ENCODE data around the gene ANKH.

The ANKH gene

DNA sequence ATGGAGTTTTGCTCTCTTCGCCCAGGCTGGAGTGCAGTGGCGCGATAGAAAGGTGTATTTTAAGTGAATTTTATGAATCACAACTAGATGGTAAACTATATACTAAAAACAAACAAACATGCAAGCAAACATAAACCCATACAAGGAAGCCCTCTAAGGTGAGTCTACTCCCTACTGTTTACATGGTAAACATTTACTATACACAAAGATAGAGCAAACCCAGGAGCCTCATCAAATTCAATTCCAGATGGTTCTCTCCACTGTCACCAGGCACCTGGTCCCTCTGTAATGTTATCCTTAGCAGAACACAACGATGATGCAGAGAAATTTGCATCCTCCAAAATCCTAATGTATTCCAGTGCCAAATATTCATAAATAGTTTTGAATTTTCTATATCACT lies 17.9 kb downstream of the ANKH start:
- intact Hi-C loops (cut with DNase I; ENCODE audit: low total_unique reads), result no loop called here
- no peaks in the 10 kb centered on the region for H3K27me3 ChIP-seq
- no peaks in the 10 kb centered on the region for H3K9me3 ChIP-seq

GRCh38 chr5:14852779-14853178 lies 18.8 kb downstream of the ANKH start:
- H3K9me3 ChIP-seq, result no peaks in the 10 kb centered on the region
- no peak for TF ChIP-seq CTCF (IDR thresholded peaks at IDR 0.05)
- H3K27me3 ChIP-seq, result no peaks in the 10 kb centered on the region
- intact Hi-C loops (cut with DNase I; ENCODE audit: low total_unique reads), result no loop called here
- H3K4me1 ChIP-seq, result peaks cover 0 to 45% (median 12%) of the 10 kb centered on the region in 4 donors
- H3K27ac ChIP-seq, result no peak overlapping the region
- no peak overlapping the region for H3K4me3 ChIP-seq
- DNase-seq, result no peak
- peaks cover 0 to 11% (median 0%) of the 10 kb centered on the region in 3 donors for H3K36me3 ChIP-seq

More for the DNA sequence above, 17.9 kb downstream of the ANKH start:
- peaks cover 0 to 49% (median 12%) of the 10 kb centered on the region in 4 donors for H3K4me1 ChIP-seq
- no peak overlapping the region for H3K4me3 ChIP-seq
- H3K36me3 ChIP-seq, result peaks cover 0 to 2% (median 0%) of the 10 kb centered on the region in 3 donors
- TF ChIP-seq CTCF (IDR thresholded peaks at IDR 0.05), result no peak
- H3K27ac ChIP-seq, result no peak overlapping the region
- no peak for DNase-seq

GRCh38 chr5:14851999-14852526 lies 19.5 kb downstream of the ANKH start:
- intact Hi-C loops (cut with DNase I; ENCODE audit: low total_unique reads), result no loop called here
- TF ChIP-seq CTCF (IDR thresholded peaks at IDR 0.05), result no peak
- H3K9me3 ChIP-seq, result no peaks in the 10 kb centered on the region
- no peaks in the 10 kb centered on the region for H3K27me3 ChIP-seq
- peaks cover 0 to 11% (median 0%) of the 10 kb centered on the region in 3 donors for H3K36me3 ChIP-seq
- no peak overlapping the region for H3K27ac ChIP-seq
- peaks cover 0 to 52% (median 12%) of the 10 kb centered on the region in 4 donors for H3K4me1 ChIP-seq
- H3K4me3 ChIP-seq, result no peak overlapping the region
- no peak for DNase-seq

- peaks cover 0 to 57% (median 12%) of the 10 kb centered on the region in 4 donors for H3K4me1 ChIP-seq
- H3K27me3 ChIP-seq, result no peaks in the 10 kb centered on the region
- no peaks in the 10 kb centered on the region for H3K9me3 ChIP-seq
- TF ChIP-seq CTCF (IDR thresholded peaks at IDR 0.05), result no peak
- no peak overlapping the region for H3K4me3 ChIP-seq
- no peak for DNase-seq
- no peak overlapping the region for H3K27ac ChIP-seq
- peaks cover 0 to 11% (median 0%) of the 10 kb centered on the region in 3 donors for H3K36me3 ChIP-seq
- intact Hi-C loops (cut with DNase I; ENCODE audit: low total_unique reads), result no loop called here
Observed at GRCh38 chr5:14851597-14851996, 20.0 kb downstream of the ANKH start.

- H3K27me3 ChIP-seq, result no peaks in the 10 kb centered on the region
- H3K4me1 ChIP-seq, result peaks cover 0 to 60% (median 12%) of the 10 kb centered on the region in 4 donors
- no peaks in the 10 kb centered on the region for H3K9me3 ChIP-seq
- intact Hi-C loops (cut with DNase I; ENCODE audit: low total_unique reads), result no loop called here
- no peak overlapping the region for H3K4me3 ChIP-seq
- H3K27ac ChIP-seq, result no peak overlapping the region
- TF ChIP-seq CTCF (IDR thresholded peaks at IDR 0.05), result no peak
- peaks cover 0 to 11% (median 0%) of the 10 kb centered on the region in 3 donors for H3K36me3 ChIP-seq
- no peak for DNase-seq
Observed at GRCh38 chr5:14851050-14851419, 20.5 kb downstream of the ANKH start.
